ENCODE measurements around the gene ZFP69.

ZFP69 gene

GRCh38 chr1:40539338-40539737 is 62.2 kb downstream of the ZFP69 start:
- Histone ChIP-seq H3K36me3 (ENCODE audit: control insufficient read depth, insufficient read depth, low read length) (no peaks in the 10 kb centered on the region), H3K27ac (ENCODE audit: insufficient read depth, low read depth, low read length, poor library complexity, severe bottlenecking) (no peak overlapping the region), H3K27me3 (ENCODE audit: control insufficient read depth, insufficient read depth, low read length, poor library complexity, severe bottlenecking) (no peaks in the 10 kb centered on the region), H3K9me3 (ENCODE audit: control insufficient read depth, low read length) (no peaks in the 10 kb centered on the region), H3K4me3 (ENCODE audit: insufficient read depth, low read depth, low read length) (no peak overlapping the region), H3K4me1 (ENCODE audit: control insufficient read depth, insufficient read depth, low read length) (no peaks in the 10 kb centered on the region)
- 78 to 80% methylated on average over 6 of the region's 7 CpGs for WGBS, 2 experiments

Measured in ectodermal cell (in vitro differentiated cells).